ENCODE results near the gene FGR.

DNA sequence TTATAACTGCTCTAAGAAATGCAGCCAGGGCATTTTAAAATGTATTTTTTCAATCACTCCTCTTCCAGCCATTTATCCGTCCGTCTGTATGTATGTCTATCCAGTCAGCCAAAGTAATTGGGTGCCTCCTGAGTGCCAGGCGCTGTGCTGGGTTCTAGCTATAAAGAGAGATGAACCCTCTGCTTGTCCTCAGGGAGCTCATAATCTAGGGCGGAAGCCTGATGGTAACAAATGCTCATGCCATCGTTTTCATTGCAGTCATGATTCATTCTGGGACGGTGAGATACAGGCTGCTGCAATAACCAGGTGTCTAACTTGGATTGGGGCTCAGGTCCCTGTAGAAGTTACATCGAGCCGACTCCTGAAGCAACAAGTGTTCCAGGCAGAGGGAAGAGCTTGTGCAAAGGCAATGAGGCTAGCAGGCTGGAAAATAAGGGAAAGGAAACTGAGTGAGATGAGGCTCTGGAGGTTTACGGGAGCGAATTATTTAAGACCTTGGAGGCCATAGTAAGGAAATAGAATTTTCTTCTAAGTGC lies 25.4 kb upstream of the FGR start:
- TF ChIP-seq, protein P1, sequence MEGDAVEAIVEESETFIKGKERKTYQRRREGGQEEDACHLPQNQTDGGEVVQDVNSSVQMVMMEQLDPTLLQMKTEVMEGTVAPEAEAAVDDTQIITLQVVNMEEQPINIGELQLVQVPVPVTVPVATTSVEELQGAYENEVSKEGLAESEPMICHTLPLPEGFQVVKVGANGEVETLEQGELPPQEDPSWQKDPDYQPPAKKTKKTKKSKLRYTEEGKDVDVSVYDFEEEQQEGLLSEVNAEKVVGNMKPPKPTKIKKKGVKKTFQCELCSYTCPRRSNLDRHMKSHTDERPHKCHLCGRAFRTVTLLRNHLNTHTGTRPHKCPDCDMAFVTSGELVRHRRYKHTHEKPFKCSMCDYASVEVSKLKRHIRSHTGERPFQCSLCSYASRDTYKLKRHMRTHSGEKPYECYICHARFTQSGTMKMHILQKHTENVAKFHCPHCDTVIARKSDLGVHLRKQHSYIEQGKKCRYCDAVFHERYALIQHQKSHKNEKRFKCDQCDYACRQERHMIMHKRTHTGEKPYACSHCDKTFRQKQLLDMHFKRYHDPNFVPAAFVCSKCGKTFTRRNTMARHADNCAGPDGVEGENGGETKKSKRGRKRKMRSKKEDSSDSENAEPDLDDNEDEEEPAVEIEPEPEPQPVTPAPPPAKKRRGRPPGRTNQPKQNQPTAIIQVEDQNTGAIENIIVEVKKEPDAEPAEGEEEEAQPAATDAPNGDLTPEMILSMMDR (IDR thresholded peaks at IDR 0.05), result no peak
- no peak for TF ChIP-seq POLR2AphosphoS5 (IDR thresholded peaks at IDR 0.05)
- no peak for TF ChIP-seq EP300 (IDR thresholded peaks at IDR 0.05)
